Stomach smooth muscle (tissue), 2 donors: Measurements from ENCODE around the gene TENM4.

Experiments
- H3K27ac ChIP-seq: one replicate; pipeline ENCODE4 v1.7.0; 2013; ENCODE audit warnings: mild to moderate bottlenecking, low read length, inconsistent platforms
- H3K27me3 ChIP-seq, 2 donors: one replicate each; pipeline ENCODE4 v1.7.0; 2013; ENCODE audit warnings: low read length in 2 of 2; ENCODE audit not compliant: insufficient read depth in 2 of 2, control insufficient read depth in 1 of 2
- H3K36me3 ChIP-seq, 2 donors: one replicate each; pipeline ENCODE4 v1.7.0; 2013; ENCODE audit warnings: low read length in 2 of 2; ENCODE audit not compliant: control insufficient read depth in 2 of 2, insufficient read depth in 2 of 2
- H3K4me1 ChIP-seq: one replicate; pipeline ENCODE4 v1.7.0; 2013; ENCODE audit warnings: low read length; ENCODE audit not compliant: control insufficient read depth, insufficient read depth
- H3K4me3 ChIP-seq, 2 donors: one replicate each; pipeline ENCODE4 v1.7.0; 2013; ENCODE audit warnings: low read length in 2 of 2
- H3K9ac ChIP-seq, 2 donors: one replicate each; pipeline ENCODE4 v1.7.0; 2013; ENCODE audit warnings: low read length in 2 of 2, mild to moderate bottlenecking in 1 of 2
- H3K9me3 ChIP-seq, 2 donors: one replicate each; pipeline ENCODE4 v1.7.0; 2013; ENCODE audit warnings: low read length in 2 of 2; ENCODE audit not compliant: control insufficient read depth in 2 of 2
- donor health status: healthy.
- donor health status: Pancreatic carcinoma.

Gene TENM4

GRCh38 chr11:79007771-79008402 lies 432.9 kb downstream of the TENM4 start:
- Histone ChIP-seq H3K9ac (no peak overlapping the region), H3K9me3 (peaks cover 0 to 10% of the 10 kb centered on the region in 2 donors), H3K4me1 (no peaks in the 10 kb centered on the region), H3K36me3 (no peaks in the 10 kb centered on the region), H3K27ac (no peak overlapping the region), H3K27me3 (no peaks in the 10 kb centered on the region), H3K4me3 (no peak overlapping the region)

GRCh38 chr11:79006854-79007253 lies 434.0 kb downstream of the TENM4 start:
- Histone ChIP-seq H3K9ac (no peak overlapping the region), H3K4me3 (no peak overlapping the region), H3K27ac (no peak overlapping the region), H3K4me1 (no peaks in the 10 kb centered on the region), H3K27me3 (no peaks in the 10 kb centered on the region), H3K9me3 (peaks cover 3 to 10% of the 10 kb centered on the region in 2 donors), H3K36me3 (no peaks in the 10 kb centered on the region)

GRCh38 chr11:78996007-78996406 lies 444.8 kb downstream of the TENM4 start:
- Histone ChIP-seq H3K27ac (no peak overlapping the region), H3K36me3 (no peaks in the 10 kb centered on the region), H3K9ac (no peak overlapping the region), H3K9me3 (peaks cover 0 to 4% of the 10 kb centered on the region in 2 donors), H3K4me1 (no peaks in the 10 kb centered on the region), H3K27me3 (no peaks in the 10 kb centered on the region), H3K4me3 (no peak overlapping the region)

- no peak overlapping the region for H3K4me3 ChIP-seq
- H3K9me3 ChIP-seq, result peaks cover 0 to 4% of the 10 kb centered on the region in 2 donors
- H3K36me3 ChIP-seq, result no peaks in the 10 kb centered on the region
- no peaks in the 10 kb centered on the region for H3K4me1 ChIP-seq
- no peaks in the 10 kb centered on the region for H3K27me3 ChIP-seq
- no peak overlapping the region for H3K27ac ChIP-seq
- H3K9ac ChIP-seq, result no peak overlapping the region
Observed at GRCh38 chr11:78995171-78995570, 445.7 kb downstream of the TENM4 start.

- Histone ChIP-seq H3K27me3 (no peaks in the 10 kb centered on the region), H3K9me3 (no peaks in the 10 kb centered on the region), H3K4me1 (no peaks in the 10 kb centered on the region), H3K27ac (no peak overlapping the region), H3K9ac (no peak overlapping the region), H3K36me3 (no peaks in the 10 kb centered on the region), H3K4me3 (no peak overlapping the region)
Observed at GRCh38 chr11:78993802-78994430, 446.9 kb downstream of the TENM4 start.

GRCh38 chr11:78991681-78992080 lies 449.1 kb downstream of the TENM4 start:
- no peaks in the 10 kb centered on the region for H3K4me1 ChIP-seq
- H3K9me3 ChIP-seq, result no peaks in the 10 kb centered on the region
- no peaks in the 10 kb centered on the region for H3K36me3 ChIP-seq
- H3K27ac ChIP-seq, result no peak overlapping the region
- no peaks in the 10 kb centered on the region for H3K27me3 ChIP-seq
- no peak overlapping the region for H3K4me3 ChIP-seq
- no peak overlapping the region for H3K9ac ChIP-seq

- H3K36me3 ChIP-seq, result no peaks in the 10 kb centered on the region
- no peak overlapping the region for H3K27ac ChIP-seq
- H3K9me3 ChIP-seq, result no peaks in the 10 kb centered on the region
- no peaks in the 10 kb centered on the region for H3K27me3 ChIP-seq
- no peak overlapping the region for H3K9ac ChIP-seq
- no peak overlapping the region for H3K4me3 ChIP-seq
- no peaks in the 10 kb centered on the region for H3K4me1 ChIP-seq
Observed at GRCh38 chr11:78990261-78990660, 450.6 kb downstream of the TENM4 start.

GRCh38 chr11:78987748-78988147 lies 453.1 kb downstream of the TENM4 start:
- H3K27ac ChIP-seq, result no peak overlapping the region

GRCh38 chr11:78986305-78986704 lies 454.5 kb downstream of the TENM4 start:
- H3K4me1 ChIP-seq, result peaks cover 8% of the 10 kb centered on the region
- H3K27ac ChIP-seq, result no peak overlapping the region
- no peaks in the 10 kb centered on the region for H3K36me3 ChIP-seq
- no peak overlapping the region for H3K4me3 ChIP-seq
- no peaks in the 10 kb centered on the region for H3K27me3 ChIP-seq
- H3K9me3 ChIP-seq, result no peaks in the 10 kb centered on the region
- no peak overlapping the region for H3K9ac ChIP-seq

More at GRCh38 chr11:78987748-78988147, 453.1 kb downstream of the TENM4 start:
- H3K4me3 ChIP-seq, result no peak overlapping the region
- H3K4me1 ChIP-seq, result peaks cover under 1% of the 10 kb centered on the region
- H3K9ac ChIP-seq, result no peak overlapping the region
- no peaks in the 10 kb centered on the region for H3K9me3 ChIP-seq
- H3K27me3 ChIP-seq, result no peaks in the 10 kb centered on the region
- H3K36me3 ChIP-seq, result no peaks in the 10 kb centered on the region

- Histone ChIP-seq H3K27ac (no peak overlapping the region), H3K27me3 (no peaks in the 10 kb centered on the region), H3K4me3 (no peak overlapping the region)
Observed at GRCh38 chr11:78985663-78986062, 455.2 kb downstream of the TENM4 start.

GRCh38 chr11:78982473-78982872 lies 458.4 kb downstream of the TENM4 start:
- Histone ChIP-seq H3K36me3 (no peaks in the 10 kb centered on the region), H3K9ac (no peak overlapping the region), H3K4me3 (no peak overlapping the region), H3K27me3 (no peaks in the 10 kb centered on the region), H3K27ac (no peak overlapping the region), H3K9me3 (no peaks in the 10 kb centered on the region), H3K4me1 (peaks cover 8% of the 10 kb centered on the region)

More at GRCh38 chr11:78985663-78986062, 455.2 kb downstream of the TENM4 start:
- Histone ChIP-seq H3K9me3 (no peaks in the 10 kb centered on the region), H3K9ac (no peak overlapping the region), H3K4me1 (peaks cover 8% of the 10 kb centered on the region), H3K36me3 (no peaks in the 10 kb centered on the region)
